CD14-positive monocyte (primary cell): ENCODE data around the gene GDF11. TPM values are rescaled to one million over a fixed set of nuclear protein-coding genes. Genes with fewer than 3 reads are reported as not detected.

Source experiments
- DNase-seq, 3 donors: peaks; one replicate each; pipeline ENCODE4 v3.0.0-alpha.2; 2011 to 2022
- H2AFZ ChIP-seq: 2 replicates; pipeline ENCODE4 v1.6.0; 2012; ENCODE audit warnings: mild to moderate bottlenecking, low read depth, low read length, inconsistent platforms; ENCODE audit not compliant: insufficient read depth, poor library complexity, severe bottlenecking
- H3K27ac ChIP-seq, 2 donors: 1 replicate in 1 of 2; 2 replicates in 1 of 2; pipeline ENCODE4 v1.5.1; 2012 to 2013; ENCODE audit warnings: low read length in 2 of 2, control low read depth in 1 of 2, inconsistent platforms in 1 of 2, low read depth in 1 of 2, mild to moderate bottlenecking in 1 of 2
- H3K27me3 ChIP-seq, 2 donors: one replicate each; pipeline versions ENCODE4 v1.6.0 to v1.6.1; 2011 to 2013; ENCODE audit warnings: low read length in 2 of 2; ENCODE audit not compliant: control insufficient read depth in 2 of 2, insufficient read depth in 2 of 2
- H3K36me3 ChIP-seq, 2 donors: replicated peaks in 1 of 2; 1 replicate in 1 of 2; 2 replicates in 1 of 2; pipeline versions ENCODE4 v1.5.1 to v1.6.1; 2012 to 2013; ENCODE audit warnings: low read length in 2 of 2, control low read depth in 1 of 2, inconsistent platforms in 1 of 2, mild to moderate bottlenecking in 1 of 2; ENCODE audit not compliant: insufficient read depth in 2 of 2, control insufficient read depth in 1 of 2
- H3K4me1 ChIP-seq, 2 donors: 1 replicate in 1 of 2; 2 replicates in 1 of 2; pipeline versions ENCODE4 v1.5.1 to v1.6.1; 2012 to 2013; ENCODE audit warnings: low read length in 2 of 2, control low read depth in 1 of 2, inconsistent platforms in 1 of 2, mild to moderate bottlenecking in 1 of 2, moderate library complexity in 1 of 2; ENCODE audit not compliant: insufficient read depth in 2 of 2, control insufficient read depth in 1 of 2
- H3K4me2 ChIP-seq: replicated peaks from 2 replicates; pipeline ENCODE3; 2012; ENCODE audit warnings: low read length, moderate library complexity, mild to moderate bottlenecking; ENCODE audit not compliant: poor library complexity, severe bottlenecking; ENCODE audit errors: extremely low read depth
- H3K4me3 ChIP-seq, 3 experiments: fragments of 200-600 bp in 1 of 3; sonication (generic) in 1 of 3; replicated peaks in 1 of 3; 1 replicate in 2 of 3; 2 replicates in 1 of 3; pipeline ENCODE4 v1.5.1; 2011 to 2013; ENCODE audit warnings: low read length in 3 of 3, mild to moderate bottlenecking in 3 of 3, control low read depth in 2 of 3, low read depth in 2 of 3, inconsistent platforms in 1 of 3, moderate library complexity in 1 of 3
- H3K79me2 ChIP-seq: 2 replicates; pipeline ENCODE4 v1.6.0; 2012; ENCODE audit warnings: mild to moderate bottlenecking, control low read depth, inconsistent platforms, low read length, moderate library complexity; ENCODE audit not compliant: insufficient read depth
- H3K9ac ChIP-seq: 2 replicates; pipeline ENCODE4 v1.6.0; 2017; ENCODE audit warnings: low read length, mild to moderate bottlenecking; ENCODE audit not compliant: insufficient read depth, poor library complexity, severe bottlenecking
- H3K9me3 ChIP-seq, 2 donors: replicated peaks in 1 of 2; 1 replicate in 1 of 2; 2 replicates in 1 of 2; pipeline versions ENCODE4 v1.5.1 to v1.6.1; 2012 to 2013; ENCODE audit warnings: low read length in 2 of 2, control low read depth in 1 of 2; ENCODE audit not compliant: control insufficient read depth in 1 of 2, insufficient read depth in 1 of 2
- H4K20me1 ChIP-seq: 2 replicates; pipeline ENCODE4 v1.6.0; 2012; ENCODE audit warnings: mild to moderate bottlenecking, low read length, control low read depth, moderate library complexity; ENCODE audit not compliant: insufficient read depth
- H3K27ac Mint-ChIP-seq, 7 donors: one replicate each; pipeline ENCODE4 v1.8.0; 2020; ENCODE audit warnings: mild to moderate bottlenecking in 7 of 7, mixed read lengths in 7 of 7, moderate library complexity in 6 of 7, inconsistent platforms in 2 of 7
- H3K27me3 Mint-ChIP-seq, 3 donors: one replicate each; pipeline ENCODE4 v1.8.0; 2021 to 2022; ENCODE audit warnings: low read depth in 3 of 3, mild to moderate bottlenecking in 3 of 3, mixed read lengths in 3 of 3, moderate library complexity in 3 of 3, inconsistent platforms in 1 of 3
- H3K36me3 Mint-ChIP-seq, 2 donors: one replicate each; pipeline ENCODE4 v1.8.0; 2020; ENCODE audit warnings: mixed read lengths in 2 of 2, inconsistent platforms in 1 of 2, mild to moderate bottlenecking in 1 of 2
- H3K4me1 Mint-ChIP-seq: one replicate; pipeline ENCODE4 v1.8.0; 2020; ENCODE audit warnings: mild to moderate bottlenecking, mixed read lengths
- H3K4me3 Mint-ChIP-seq, 2 donors: one replicate each; pipeline ENCODE4 v1.8.0; 2020; ENCODE audit warnings: mild to moderate bottlenecking in 2 of 2, mixed read lengths in 2 of 2, moderate library complexity in 1 of 2
- H3K9me3 Mint-ChIP-seq, 7 donors: one replicate each; pipeline ENCODE4 v1.8.0; 2020 to 2022; ENCODE audit warnings: mixed read lengths in 7 of 7, mild to moderate bottlenecking in 6 of 7, moderate library complexity in 6 of 7, inconsistent platforms in 2 of 7
- CTCF ChIP-seq: fragments of 200-600 bp; IDR thresholded peaks from one replicate; pipeline ENCODE4 v1.8.0; 2022; ENCODE audit warnings: antibody characterized with exemption, mild to moderate bottlenecking
- WGBS: methylation state at CpG from one replicate; pipeline ENCODE4 v1.1.5; 2013; ENCODE audit warnings: missing lambda C conversion rate; ENCODE audit not compliant: insufficient coverage; 5-methylcytosine and 5-hydroxymethylcytosine counted together
- intact Hi-C, 2 donors: fragments of 100-400 bp; cut with micrococcal nuclease; formaldehyde crosslinking; loops; one replicate each; pipeline versions ENCODE4 v1.15.0 to v1.15.1; 2023
- polyA plus RNA-seq, 3 donors: library from polyadenylated mRNA; depleted of rRNA in 1 of 3; unstranded in 2 of 3; stranded (reverse) in 1 of 3; fragments of 300-500 nt in 2 of 3; fragments of >200 nt in 1 of 3; fragmentation: Illumina TruSeq in 2 of 3; gene quantifications; 1 replicate in 2 of 3; 2 replicates in 1 of 3; pipeline ENCODE4 v1.2.3, GENCODE V29; 2012 to 2021

Gene GDF11
- polyA plus RNA-seq, 3 donors: 0.08 to 0.09 (median 0.09) TPM

GRCh38 chr12:55728186-55728938, 14.6 kb upstream of the GDF11 start:
- TF ChIP-seq CTCF: no peak
- peaks cover 44% of the 10 kb centered on the region for H4K20me1 ChIP-seq
- no peaks in the 10 kb centered on the region for H3K9me3 ChIP-seq
- peak overlapping the region; percentile 58 for H2AFZ ChIP-seq
- Mint-ChIP-seq H3K27me3 (peaks cover 0 to 5% (median 0%) of the 10 kb centered on the region in 3 donors), H3K9me3 (peaks cover 0 to 4% (median 0%) of the 10 kb centered on the region in 7 donors), H3K36me3 (peaks cover 38 to 40% of the 10 kb centered on the region in 2 donors), H3K27ac (peak overlapping the region; percentile 82 to 99 (median 94)), H3K4me3 (peak overlapping the region; percentile 90), H3K4me1 (peaks cover 51% of the 10 kb centered on the region)
- no peak for DNase-seq
- H3K4me1 ChIP-seq: peaks cover 33 to 46% of the 10 kb centered on the region in 2 donors
- H3K4me3 ChIP-seq: peak overlapping the region; percentile 65 to 90 (median 82)
- H3K9ac ChIP-seq: peak overlapping the region; percentile 98
- intact Hi-C loops: loop anchor here in 1 of 2 donors (5.0 kb wide), 1 partner anchor 314 kb away; the partner anchor contains the start of gene RPS26
- peak overlapping the region; percentile 97 for H3K4me2 ChIP-seq
- peaks cover 45% of the 10 kb centered on the region for H3K79me2 ChIP-seq
- H3K36me3 ChIP-seq: peaks cover 13 to 37% of the 10 kb centered on the region in 2 donors
- H3K27ac ChIP-seq: peak overlapping the region; percentile 99
- WGBS: 0% methylated on average over 43 of the region's 61 CpGs
- no peaks in the 10 kb centered on the region for H3K27me3 ChIP-seq

- H3K9me3 ChIP-seq: no peaks in the 10 kb centered on the region
- Mint-ChIP-seq H3K27ac (peak within 1 kb of the TSS; percentile 96 to 99 (median 97)), H3K36me3 (peaks cover 31 to 34% of the 10 kb centered on the region in 2 donors), H3K27me3 (peaks cover 0 to 5% (median 0%) of the 10 kb centered on the region in 3 donors), H3K4me1 (peaks cover 45% of the 10 kb centered on the region), H3K9me3 (peaks cover 0 to 4% (median 0%) of the 10 kb centered on the region in 7 donors), H3K4me3 (peak within 1 kb of the TSS; percentile 90 to 95)
- no peak for TF ChIP-seq CTCF
- H3K4me2 ChIP-seq: peak within 1 kb of the TSS; percentile 97
- intact Hi-C loops: loop anchor here in 1 of 2 donors (5.0 kb wide), 1 partner anchor 313 kb away; the partner anchor contains the start of gene RPS26
- peaks cover 36% of the 10 kb centered on the region for H4K20me1 ChIP-seq
- H3K27me3 ChIP-seq: no peaks in the 10 kb centered on the region
- peaks cover 13 to 29% of the 10 kb centered on the region in 2 donors for H3K36me3 ChIP-seq
- peaks cover 42% of the 10 kb centered on the region for H3K79me2 ChIP-seq
- peak within 1 kb of the TSS; percentile 58 for H2AFZ ChIP-seq
- H3K27ac ChIP-seq: peak within 1 kb of the TSS; percentile 99
- peak; percentile 79 to 82 (median 82) for DNase-seq
- peak within 1 kb of the TSS; percentile 65 to 90 (median 82) for H3K4me3 ChIP-seq
- H3K9ac ChIP-seq: peak within 1 kb of the TSS; percentile 98
- H3K4me1 ChIP-seq: peaks cover 33 to 42% of the 10 kb centered on the region in 2 donors
- 0% methylated on average over 34 of the region's 61 CpGs for WGBS
Measured at GRCh38 chr12:55728939-55729818, 13.7 kb upstream of the GDF11 start, which contains the start of gene CD63. TSS of gene CD63 (minus strand) at chr12:55729009. CDS start at chr12:55728341, 668 bp downstream.
